Type B pancreatic cell (in vitro differentiated cells): ENCODE data around the gene KIAA1755. TPM values are rescaled to one million over a fixed set of nuclear protein-coding genes. Genes with fewer than 3 reads are reported as not detected.

ENCODE experiments used
- DNase-seq: peaks from one replicate; pipeline ENCODE4 v3.0.0; 2021; ENCODE audit warnings: mixed read lengths; ENCODE audit not compliant: unreplicated experiment; ENCODE audit errors: extremely low spot score
- H3K27ac Mint-ChIP-seq: 2 replicates; pipeline ENCODE4 v1.8.0; 2021; ENCODE audit warnings: mild to moderate bottlenecking, mixed read lengths
- H3K27me3 Mint-ChIP-seq: 2 replicates; pipeline ENCODE4 v1.8.0; 2021; ENCODE audit warnings: mixed read lengths
- H3K36me3 Mint-ChIP-seq: 2 replicates; pipeline ENCODE4 v1.8.0; 2021; ENCODE audit warnings: mixed read lengths
- H3K4me1 Mint-ChIP-seq: one replicate; pipeline ENCODE4 v1.8.0; 2021; ENCODE audit warnings: mixed read lengths; ENCODE audit not compliant: unreplicated experiment
- H3K4me3 Mint-ChIP-seq: 2 replicates; pipeline ENCODE4 v1.8.0; 2021; ENCODE audit warnings: mild to moderate bottlenecking, mixed read lengths
- H3K9me3 Mint-ChIP-seq: 2 replicates; pipeline ENCODE4 v1.8.0; 2021; ENCODE audit warnings: mixed read lengths
- long read RNA-seq: library from polyadenylated mRNA; unstranded; transcript quantifications from one replicate; pipeline ENCODE4 v2.0.0, GENCODE V29; 2020
- total RNA-seq: library from RNA; stranded (reverse); gene quantifications from 2 replicates; pipeline ENCODE4 v1.2.1, GENCODE V29; 2021; ENCODE audit warnings: low replicate concordance
- TF ChIP-seq, protein P1 (sequence below): fragments of 200-600 bp; sonication (generic); conservative IDR thresholded peaks from 2 replicates; pipeline ENCODE4 v1.5.0; 2021; ENCODE audit warnings: antibody characterized with exemption, mild to moderate bottlenecking

The KIAA1755 gene
- total RNA-seq = 4.7 TPM in 1 of 2 replicates, not detected in the other
- long read RNA-seq = 0 reads

- Mint-ChIP-seq H3K27ac (peak within 1 kb of the TSS; percentile 33), H3K4me3 (peak within 1 kb of the TSS; percentile 77), H3K9me3 (no peaks in the 10 kb centered on the region), H3K27me3 (peaks cover 54% of the 10 kb centered on the region), H3K4me1 (peaks cover 9% of the 10 kb centered on the region), H3K36me3 (no peaks in the 10 kb centered on the region)
- no peak for DNase-seq
- TF ChIP-seq, protein P1, sequence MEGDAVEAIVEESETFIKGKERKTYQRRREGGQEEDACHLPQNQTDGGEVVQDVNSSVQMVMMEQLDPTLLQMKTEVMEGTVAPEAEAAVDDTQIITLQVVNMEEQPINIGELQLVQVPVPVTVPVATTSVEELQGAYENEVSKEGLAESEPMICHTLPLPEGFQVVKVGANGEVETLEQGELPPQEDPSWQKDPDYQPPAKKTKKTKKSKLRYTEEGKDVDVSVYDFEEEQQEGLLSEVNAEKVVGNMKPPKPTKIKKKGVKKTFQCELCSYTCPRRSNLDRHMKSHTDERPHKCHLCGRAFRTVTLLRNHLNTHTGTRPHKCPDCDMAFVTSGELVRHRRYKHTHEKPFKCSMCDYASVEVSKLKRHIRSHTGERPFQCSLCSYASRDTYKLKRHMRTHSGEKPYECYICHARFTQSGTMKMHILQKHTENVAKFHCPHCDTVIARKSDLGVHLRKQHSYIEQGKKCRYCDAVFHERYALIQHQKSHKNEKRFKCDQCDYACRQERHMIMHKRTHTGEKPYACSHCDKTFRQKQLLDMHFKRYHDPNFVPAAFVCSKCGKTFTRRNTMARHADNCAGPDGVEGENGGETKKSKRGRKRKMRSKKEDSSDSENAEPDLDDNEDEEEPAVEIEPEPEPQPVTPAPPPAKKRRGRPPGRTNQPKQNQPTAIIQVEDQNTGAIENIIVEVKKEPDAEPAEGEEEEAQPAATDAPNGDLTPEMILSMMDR = no peak
Measured at GRCh38 chr20:38260378-38261053, at the start of gene KIAA1755. Gene KIAA1755 (minus strand): TSS chr20:38260735. CDS start chr20:38260500, 235 bp downstream.

GRCh38 chr20:38308447-38308846, 47.9 kb upstream of the KIAA1755 start:
- H3K9me3 Mint-ChIP-seq = no peaks in the 10 kb centered on the region
- no peak for DNase-seq
- TF ChIP-seq, protein P1 = no peak
- H3K4me3 Mint-ChIP-seq = no peak overlapping the region
- H3K4me1 Mint-ChIP-seq = peaks cover 19% of the 10 kb centered on the region
- no peaks in the 10 kb centered on the region for H3K36me3 Mint-ChIP-seq
- H3K27me3 Mint-ChIP-seq = peaks cover 16% of the 10 kb centered on the region
- no peak overlapping the region for H3K27ac Mint-ChIP-seq

DNA sequence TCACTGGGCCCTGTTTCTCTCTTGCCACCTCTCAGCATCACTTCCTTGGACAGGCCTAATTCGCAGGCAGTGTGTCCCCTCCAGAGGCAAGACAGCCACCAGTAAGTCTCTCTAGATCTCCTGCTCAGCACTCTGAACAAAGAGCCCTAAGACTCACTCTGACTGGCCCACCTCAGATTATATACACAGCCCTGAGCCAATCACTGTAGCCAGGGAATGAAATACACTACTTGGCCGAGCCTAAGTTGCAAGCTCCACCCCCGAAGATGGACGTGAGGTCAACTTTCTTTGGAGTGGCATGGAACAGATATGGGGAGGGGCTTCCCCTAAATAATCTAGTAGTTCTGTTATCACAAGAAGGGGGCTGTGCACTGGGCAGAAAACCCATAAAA, 47.5 kb upstream of the KIAA1755 start:
- TF ChIP-seq, protein P1 = no peak
- H3K27ac Mint-ChIP-seq = no peak overlapping the region
- DNase-seq = no peak
- H3K4me1 Mint-ChIP-seq = peaks cover 23% of the 10 kb centered on the region
- peaks cover 16% of the 10 kb centered on the region for H3K27me3 Mint-ChIP-seq
- H3K9me3 Mint-ChIP-seq = no peaks in the 10 kb centered on the region
- no peaks in the 10 kb centered on the region for H3K36me3 Mint-ChIP-seq
- no peak overlapping the region for H3K4me3 Mint-ChIP-seq

- no peak overlapping the region for H3K27ac Mint-ChIP-seq
- TF ChIP-seq, protein P1 = no peak
- DNase-seq = no peak
- H3K9me3 Mint-ChIP-seq = no peaks in the 10 kb centered on the region
- H3K4me3 Mint-ChIP-seq = no peak overlapping the region
- peaks cover 16% of the 10 kb centered on the region for H3K27me3 Mint-ChIP-seq
- H3K36me3 Mint-ChIP-seq = no peaks in the 10 kb centered on the region
- H3K4me1 Mint-ChIP-seq = peaks cover 25% of the 10 kb centered on the region
Measured at GRCh38 chr20:38307371-38308046, 47.0 kb upstream of the KIAA1755 start.

- Mint-ChIP-seq H3K4me1 (peaks cover 24% of the 10 kb centered on the region), H3K9me3 (no peaks in the 10 kb centered on the region), H3K4me3 (no peak overlapping the region), H3K27ac (no peak overlapping the region), H3K27me3 (peaks cover 10% of the 10 kb centered on the region), H3K36me3 (no peaks in the 10 kb centered on the region)
- no peak for DNase-seq
- TF ChIP-seq, protein P1 = no peak
Measured at GRCh38 chr20:38306379-38306778, 45.8 kb upstream of the KIAA1755 start.
